HG03575 (cell line): ENCODE data around the gene FNDC3B.
A peak's percentile ranks its signal among the peaks of the same experiment; 100 is the strongest.
"Not testable (repeated sequence)": the region's sequence is repeated elsewhere in the genome, so short reads cannot be mapped to it uniquely, and the experiment has no call there.

ENCODE experiments used
- ATAC-seq: cut with Tn5 transposase; IDR thresholded peaks from one replicate; pipeline ENCODE4 v1.9.1; 2021; ENCODE audit not compliant: unreplicated experiment, insufficient number of reproducible peaks, low FRiP score; ENCODE audit errors: extremely low read depth

Gene FNDC3B

DNA sequence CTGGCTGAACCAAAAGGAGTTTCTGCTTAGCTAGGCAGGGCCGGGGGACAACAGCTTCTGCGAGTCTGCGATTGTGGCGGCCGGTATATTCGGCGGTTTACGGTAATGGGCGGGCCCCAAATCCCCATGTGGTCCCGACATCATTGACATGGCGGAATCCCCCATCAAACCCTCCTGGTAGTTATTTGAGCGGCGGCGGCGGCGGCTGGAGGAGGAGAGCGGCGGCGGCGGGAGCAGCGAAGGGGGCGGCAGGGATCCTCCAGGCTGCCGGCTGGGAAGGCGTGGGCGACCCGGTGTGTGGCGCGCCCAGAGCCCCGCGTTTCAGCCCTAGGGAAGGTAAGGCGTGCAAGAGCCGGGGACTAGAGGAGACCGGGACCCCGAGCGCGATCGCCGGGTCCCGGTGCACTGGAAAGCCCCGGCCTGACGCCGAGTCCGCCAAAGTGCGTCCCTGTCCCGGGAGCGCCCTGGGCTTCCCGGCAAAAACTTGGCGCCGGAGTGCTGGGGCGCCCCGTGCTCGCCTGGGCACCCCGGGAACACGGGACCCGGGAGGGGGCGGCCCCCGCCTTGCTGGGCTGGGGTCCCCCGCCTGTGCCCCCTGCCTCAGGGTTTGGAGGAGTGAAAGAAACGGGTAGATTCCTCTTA is at the start of gene FNDC3B:
Gene FNDC3B, plus strand, starts transcription at position 143 of the 642 bp plus-strand sequence. CDS start 72,902 bp downstream, outside the sequence.
- peak; percentile 41 for ATAC-seq

DNA sequence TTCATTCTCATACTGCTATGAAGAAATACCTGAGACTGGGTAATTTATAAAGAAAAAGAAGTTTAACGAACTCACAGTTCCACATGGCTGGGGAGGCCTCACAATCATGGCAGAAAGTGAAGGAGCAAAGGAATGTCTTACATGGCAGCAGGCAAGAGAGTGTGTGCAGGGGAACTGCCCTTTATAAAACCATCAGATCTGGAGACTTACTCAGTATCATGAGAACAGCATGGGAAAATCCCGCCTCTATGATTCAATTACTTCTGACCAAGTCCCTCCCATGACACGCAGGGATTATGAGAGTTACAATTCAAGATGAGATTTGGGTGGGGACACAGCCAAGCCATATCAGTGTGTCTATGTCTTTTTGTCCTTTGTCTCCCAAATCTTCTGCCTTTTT is 49.1 kb upstream of the FNDC3B start:
- ATAC-seq: not testable (repeated sequence)

DNA sequence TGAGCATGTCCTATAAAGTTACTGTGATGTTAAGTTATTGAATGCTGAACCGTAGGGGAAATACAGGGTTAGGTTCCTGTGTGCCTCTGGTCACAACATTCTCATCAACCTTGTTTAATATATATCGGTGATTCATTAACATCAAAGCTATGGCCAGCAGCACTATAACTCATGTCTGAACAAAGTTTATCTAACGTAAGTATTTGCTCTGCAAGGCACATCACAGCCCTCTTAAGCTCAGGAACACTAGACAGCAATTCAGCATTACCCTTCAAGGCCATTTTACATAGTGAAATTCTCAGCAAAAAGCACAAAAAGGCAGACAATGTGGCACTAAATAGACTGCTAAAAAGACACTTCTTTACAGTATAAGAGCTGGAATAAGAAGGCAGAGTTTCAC is 48.2 kb upstream of the FNDC3B start:
- no peak for ATAC-seq

DNA sequence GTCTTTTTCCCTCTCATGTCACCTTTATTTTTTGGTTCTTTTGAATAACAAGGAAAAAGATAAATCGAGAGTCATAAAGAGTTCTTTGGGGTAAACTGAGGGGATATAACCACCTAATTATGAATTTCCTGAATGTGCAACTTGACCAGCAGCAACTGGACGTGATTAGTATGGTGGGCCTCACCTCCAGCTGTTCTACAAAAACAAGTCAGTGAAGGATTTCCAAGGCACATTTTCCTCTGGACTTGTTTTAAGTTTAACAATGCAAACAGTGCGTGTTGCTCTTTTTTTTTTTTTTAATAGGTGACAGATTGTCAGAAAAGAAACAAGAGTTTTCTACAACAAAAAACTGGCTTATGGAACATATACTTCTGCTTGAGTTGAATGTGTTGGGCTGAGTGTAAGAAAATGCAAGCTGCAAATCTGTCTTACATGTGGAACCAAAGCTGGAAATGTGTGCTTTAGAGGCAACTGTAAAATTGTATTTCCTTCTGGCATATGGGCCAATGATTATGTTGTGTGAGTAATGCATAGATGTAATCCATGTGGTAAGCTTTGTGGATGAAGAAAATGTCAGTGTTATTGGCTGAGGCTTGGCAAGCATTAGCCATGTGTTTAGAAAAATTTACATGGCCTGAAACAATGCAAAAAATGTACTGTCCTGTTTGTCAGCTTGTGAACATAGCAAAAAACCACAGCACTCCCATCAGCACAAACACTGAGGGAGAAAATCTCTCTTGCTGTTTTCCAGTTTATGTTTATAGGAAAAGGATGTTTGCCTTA is 44.5 kb upstream of the FNDC3B start:
- no peak for ATAC-seq

DNA sequence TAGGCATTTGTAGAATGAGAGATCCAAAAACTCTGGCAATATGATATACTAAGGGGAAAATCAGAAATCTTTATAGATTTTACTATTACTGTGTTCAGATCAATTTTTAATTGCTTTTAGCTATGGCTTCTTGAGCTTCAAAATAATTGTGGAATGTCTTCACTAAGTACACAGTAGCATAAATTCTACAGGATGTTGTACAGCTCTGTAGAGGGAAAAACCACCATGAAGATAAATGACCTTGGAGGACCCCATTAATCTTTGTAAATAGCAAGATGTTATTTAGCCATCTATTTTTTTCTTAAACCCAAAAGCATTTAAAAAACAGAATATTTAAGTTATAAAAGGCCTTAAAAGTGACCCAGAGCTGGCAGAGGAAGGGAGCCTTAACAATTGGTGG is 43.9 kb upstream of the FNDC3B start:
- no peak for ATAC-seq

DNA sequence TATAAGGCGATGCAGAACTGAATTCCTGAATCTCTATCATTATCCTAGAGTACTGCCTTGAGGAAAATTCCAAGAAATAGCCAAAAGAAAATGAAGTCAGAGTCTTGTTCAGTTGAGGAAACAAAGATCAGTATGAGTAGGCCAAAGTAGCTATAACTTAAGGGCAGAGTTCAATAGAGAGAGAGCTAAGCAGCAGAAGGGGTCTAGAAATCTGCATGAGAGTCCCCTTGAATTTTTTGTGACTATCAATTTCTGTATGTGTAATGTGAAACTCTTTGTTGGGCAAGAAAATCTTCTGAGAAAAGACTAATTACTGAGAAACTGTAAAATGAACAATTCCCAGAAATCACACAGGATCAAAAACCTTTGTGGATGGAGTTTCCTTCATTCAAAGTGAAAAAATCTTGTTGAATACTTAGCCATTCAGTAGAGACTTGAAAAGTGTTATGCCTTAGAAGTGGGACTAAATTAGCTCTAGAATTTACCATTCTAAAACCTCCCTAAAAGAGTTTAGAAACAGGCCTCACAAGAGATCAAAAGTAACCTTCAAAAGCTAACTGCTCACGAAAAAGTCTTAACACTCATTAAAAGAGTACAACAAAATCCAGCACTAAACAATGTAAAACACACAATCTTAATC is 43.1 kb upstream of the FNDC3B start:
- ATAC-seq: no peak

DNA sequence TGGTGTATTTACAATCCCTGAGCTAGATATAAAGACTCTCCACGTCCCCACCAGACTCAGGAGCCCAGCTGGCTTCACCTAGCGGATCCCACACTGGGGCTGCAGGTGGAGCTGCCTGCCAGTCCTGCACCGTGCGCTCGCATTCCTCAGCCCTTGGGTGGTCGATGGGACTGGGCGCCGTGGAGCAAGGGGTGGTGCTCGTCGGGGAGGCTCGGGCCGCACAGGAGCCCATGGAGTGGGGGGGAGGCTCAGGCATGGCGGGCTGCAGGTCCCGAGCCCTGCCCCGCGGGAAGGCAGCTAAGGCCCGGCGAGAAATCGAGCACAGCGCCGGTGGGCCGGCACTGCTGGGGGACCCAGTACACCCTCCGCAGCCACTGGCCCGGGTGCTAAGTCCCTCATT is 40.6 kb upstream of the FNDC3B start:
- not testable (repeated sequence) for ATAC-seq

DNA sequence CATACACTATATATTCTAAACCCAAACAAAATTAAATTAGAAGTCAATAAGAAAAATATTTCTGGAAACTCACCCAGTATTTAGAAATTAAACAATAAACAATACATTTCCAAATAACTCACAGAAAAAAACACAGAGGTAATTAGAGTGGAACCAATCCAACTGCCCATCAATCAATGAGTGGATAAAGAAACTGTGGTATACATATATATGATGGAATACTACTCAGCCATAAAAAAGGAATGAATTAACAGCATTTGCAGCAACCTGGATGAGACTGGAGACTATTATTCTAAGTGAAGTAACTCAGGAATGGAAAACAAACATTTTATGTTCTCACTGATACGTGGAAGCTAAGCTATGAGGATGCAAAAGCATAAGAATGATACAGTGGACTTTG is 37.8 kb upstream of the FNDC3B start:
- ATAC-seq: not testable (repeated sequence)

DNA sequence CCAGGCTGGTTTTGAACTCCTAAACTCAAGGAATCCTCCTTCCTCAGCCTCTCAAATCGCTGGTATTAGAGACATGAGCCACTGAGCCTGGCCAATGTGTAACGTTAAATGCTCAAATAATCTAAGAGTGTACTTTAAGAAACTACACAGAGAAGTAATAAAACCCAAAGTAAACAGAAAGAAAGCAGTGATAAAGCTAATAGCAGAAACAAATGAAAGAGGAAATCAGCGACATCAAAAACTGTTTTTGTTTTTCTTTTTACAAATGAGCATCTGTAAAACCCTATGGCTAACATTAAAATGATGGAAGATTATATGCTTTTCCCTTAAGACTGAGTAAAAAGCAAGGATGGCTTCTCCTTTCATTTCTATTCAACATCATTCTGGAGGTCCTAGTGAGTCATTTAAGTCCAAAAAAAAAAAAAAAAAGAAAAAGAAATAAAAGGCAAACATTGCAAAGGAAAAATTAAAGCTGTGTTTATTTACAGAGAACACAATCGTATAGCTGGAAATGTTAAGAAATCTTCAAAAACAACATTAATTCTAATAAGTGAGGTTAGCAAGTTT is 36.8 kb upstream of the FNDC3B start:
- ATAC-seq: no peak

DNA sequence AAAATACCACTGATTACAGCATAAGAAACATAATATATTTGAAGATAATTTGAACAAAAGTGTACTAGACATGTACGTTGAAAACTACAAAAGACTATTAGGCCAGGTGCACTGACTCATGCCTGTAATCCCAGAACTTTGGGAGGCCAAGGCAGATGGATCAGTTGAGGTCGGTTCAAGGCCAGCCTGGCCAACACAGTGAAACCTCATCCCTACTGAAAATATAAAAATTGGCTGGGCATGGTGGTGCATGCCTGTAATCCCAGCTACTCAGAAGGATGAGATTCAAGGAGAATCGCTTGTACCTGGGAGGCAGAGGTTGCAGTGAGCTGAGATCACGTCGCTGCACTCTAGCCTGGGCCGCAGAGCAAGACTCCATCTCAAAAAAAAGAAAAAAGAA is 36.2 kb upstream of the FNDC3B start:
- ATAC-seq: no peak

DNA sequence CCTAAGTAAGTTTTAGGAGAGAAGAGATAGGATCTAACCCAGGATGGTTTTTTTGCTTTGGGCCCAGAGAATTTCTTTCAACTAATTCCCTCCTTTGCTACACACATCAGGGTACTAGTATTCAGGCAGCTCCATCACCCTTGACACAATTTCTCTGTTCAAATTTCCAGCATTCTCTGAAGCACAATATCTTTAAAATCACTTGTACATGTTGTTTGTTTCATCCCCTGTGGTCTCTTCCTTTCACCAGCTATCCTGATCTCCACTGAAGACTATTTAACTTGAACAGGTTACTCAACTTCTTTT is 32.4 kb upstream of the FNDC3B start:
- ATAC-seq: no peak

DNA sequence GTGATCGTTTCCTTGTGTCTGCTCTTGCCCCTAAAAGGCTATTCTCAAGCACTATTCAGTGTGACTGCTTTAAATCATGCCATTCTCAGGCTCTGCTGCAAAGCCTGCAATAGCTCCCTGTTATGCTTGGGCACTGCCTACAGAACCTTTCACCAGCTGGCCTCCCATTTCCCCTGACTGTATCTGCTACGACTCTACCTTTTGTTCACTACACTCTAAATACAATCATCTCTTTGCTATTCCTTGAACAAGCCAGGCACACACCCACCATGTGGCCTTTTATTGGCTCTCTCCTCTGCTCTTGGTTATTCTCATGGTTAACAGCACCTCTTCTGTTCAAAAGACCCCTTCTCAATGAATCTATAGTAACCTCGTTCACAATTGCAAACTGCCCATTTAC is 29.6 kb upstream of the FNDC3B start:
- no peak for ATAC-seq

DNA sequence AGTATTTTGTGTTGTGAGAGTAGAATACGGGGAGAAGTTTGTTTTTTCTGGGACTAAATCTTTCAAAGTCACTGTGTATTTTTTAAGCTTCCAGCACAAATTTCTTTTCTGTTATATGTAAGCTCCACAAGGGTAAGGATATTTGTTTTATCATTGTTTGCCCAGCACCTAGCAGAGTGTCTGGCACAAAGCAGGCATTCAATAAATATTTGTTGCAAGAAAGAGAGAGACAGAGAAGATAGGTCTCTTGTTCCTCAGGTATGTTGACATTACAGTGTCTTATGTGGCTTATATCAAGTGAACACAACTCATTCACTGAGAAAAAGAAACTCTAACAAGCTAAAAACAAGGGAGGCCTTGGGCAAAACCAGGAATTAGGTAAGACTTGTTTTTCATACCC is 26.6 kb upstream of the FNDC3B start:
- no peak for ATAC-seq

DNA sequence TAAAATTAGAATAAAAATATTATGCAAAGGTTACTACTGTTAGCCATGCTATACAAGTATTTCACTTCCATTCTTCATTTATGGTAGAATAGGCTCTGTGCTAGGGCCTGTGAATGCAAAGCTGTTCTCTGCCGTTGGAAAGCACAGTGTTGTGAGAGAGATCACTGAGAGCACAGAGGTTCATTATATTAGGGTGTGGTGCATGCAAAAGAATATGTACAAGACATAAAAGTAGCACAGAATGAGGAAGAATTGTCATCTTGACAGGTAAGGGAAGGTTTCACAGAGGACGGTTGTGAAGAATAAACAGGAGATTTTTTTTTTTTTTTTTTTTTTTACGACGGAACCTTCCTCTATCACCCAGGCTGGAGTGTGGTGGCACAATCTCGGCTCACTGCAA is 25.2 kb upstream of the FNDC3B start:
- no peak for ATAC-seq

DNA sequence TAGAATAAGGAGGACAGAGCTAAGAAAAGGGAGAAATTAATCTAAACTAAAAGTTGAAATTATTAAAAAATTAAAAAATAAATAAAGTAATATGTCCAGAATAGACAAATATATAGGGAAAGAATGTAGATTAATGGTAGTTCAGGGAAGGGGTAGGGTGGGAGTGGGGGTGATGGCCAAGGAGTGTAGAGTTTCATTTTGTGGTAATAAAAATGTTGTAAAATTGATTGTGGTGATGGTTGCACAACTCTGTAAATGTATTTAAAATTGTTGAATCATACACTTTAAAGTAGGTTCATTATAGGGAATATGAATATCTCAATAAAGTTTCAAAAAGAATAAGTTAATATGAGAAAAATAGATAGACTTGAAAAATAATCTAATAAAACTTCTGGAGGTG is 21.0 kb upstream of the FNDC3B start:
- no peak for ATAC-seq

DNA sequence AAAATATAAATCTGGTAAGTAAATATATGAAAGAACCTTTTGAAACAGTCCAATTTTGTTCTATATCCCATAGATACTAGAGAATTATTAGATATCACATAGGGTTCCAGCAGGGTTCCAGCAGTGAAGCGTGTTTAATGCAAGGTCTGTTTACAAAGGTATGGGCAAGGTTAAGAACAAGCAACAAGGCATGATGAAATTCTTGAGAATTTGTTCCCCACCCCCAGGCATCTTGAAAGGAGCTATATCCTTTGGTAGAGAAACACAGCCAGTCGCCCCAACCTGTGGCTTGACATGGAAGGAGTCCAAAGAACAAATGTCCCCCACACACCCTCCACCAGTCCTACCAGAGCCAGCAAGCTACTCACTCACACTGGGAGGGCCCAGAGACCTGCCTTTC is 18.6 kb upstream of the FNDC3B start:
- no peak for ATAC-seq

DNA sequence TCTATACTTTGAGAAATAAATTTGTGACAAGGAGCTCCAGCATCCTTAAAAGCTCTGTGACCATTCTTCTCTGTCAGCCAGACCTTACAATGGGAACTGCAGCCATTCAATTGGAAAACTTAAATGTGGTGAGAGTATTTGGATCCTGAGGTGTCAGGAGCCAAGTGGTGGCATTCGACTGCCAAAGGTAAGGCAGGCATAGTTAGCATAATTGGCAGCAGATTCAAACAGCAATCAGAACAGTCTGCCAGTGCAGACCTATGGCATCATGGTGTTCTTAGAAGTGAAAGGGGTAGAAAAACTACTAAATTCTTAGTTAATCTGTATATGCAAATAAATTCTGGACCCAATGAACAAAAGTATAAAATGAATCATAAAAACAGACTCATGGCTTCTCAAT is 18.2 kb upstream of the FNDC3B start:
- ATAC-seq: no peak

DNA sequence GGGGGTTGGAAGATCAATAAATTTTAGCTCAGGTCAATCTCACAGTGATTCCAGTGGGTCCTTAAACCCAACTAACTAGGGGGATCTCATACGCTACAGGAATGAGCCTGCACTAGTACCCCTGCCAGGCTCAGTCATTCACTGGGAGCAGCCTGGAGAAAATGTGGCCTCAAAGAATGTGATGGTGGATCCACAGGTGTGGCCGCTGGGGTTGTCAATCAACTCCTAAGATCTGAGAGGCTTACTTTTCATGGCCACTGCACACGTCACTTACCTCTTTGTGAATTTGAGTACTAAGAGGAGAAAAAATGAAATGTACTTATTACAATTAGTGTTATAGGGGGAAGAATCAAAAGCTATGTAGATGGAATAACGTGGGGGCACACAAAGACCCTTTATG is 17.5 kb upstream of the FNDC3B start:
- no peak for ATAC-seq

DNA sequence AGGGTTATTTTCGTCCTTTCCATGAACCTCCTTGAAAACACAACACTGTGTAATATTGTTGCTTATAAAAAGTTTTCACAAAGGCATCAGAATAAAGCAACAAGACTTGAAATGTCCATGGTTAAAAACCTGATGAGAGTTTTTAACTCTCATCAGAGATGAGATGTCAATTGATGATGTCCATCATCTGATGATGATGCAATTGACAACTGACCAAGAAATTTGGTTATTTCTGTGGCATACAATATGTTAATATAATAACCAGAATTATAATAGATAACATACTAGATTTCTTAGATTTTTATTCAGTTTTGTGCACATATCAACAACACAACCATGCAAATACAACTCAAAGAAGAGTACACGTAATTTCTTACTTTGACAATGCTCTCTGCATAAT is 15.5 kb upstream of the FNDC3B start:
- no peak for ATAC-seq

DNA sequence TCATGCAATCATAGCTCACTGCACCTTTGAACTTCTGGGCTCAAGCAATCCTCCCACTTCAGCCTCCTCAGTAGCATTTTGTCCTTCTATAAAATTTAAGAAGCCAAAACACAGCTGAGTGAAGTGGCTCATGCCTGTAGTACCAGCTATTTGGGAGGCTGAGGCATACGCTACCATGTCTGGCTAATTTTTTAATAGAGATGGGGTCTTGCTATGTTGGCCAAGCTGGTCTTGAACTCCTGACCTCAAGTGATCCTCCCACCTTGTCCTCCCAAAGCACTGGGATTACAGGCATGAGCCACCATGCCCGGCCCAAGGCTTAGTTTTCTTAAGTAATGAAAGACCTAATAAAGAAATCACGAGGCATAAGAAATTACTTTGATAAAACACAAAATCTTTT is 14.7 kb upstream of the FNDC3B start:
- no peak for ATAC-seq
